ENCODE results near the gene NECTIN2.

- TF ChIP-seq CTCF (IDR thresholded peaks at IDR 0.05; ENCODE audit: insufficient read depth, low read length, poor library complexity, severe bottlenecking) (no peak), EZH2phosphoT487 (conservative IDR thresholded peaks at IDR 0.05; ENCODE audit: low read length) (no peak)
These were observed 49.4 kb upstream of the NECTIN2 start for GRCh38 chr19:44796701-44797115.

Measured in SU-DHL-6 (cell line).